ENCODE data around the gene SPATS2L. TPM values are rescaled to one million over a fixed set of nuclear protein-coding genes. Genes with fewer than 3 reads are reported as not detected.

The SPATS2L gene
- total and polyA plus RNA-seq, 2 experiments from 2014 or later = 159 to 202 TPM

DNA sequence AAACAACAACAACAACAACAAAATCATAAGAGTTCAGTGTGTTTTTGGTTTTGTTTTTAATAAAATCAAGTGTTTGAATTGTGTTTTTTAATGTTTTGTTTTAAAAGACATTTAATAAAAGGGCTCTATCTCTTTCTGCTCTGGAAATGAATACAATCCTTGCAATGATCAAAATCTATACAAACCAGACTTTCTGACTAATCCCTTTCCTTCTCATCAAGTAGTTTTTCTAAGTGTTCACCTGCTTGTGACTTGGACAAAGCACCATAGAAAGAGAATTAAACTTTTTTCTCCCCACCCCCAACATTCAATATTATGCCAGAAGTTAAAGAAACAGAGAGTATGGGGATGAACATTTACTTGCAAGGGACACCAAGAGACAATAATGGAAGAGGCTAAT is 142.0 kb downstream of the SPATS2L start:
- H3K79me2 ChIP-seq = peaks cover 4% of the 10 kb centered on the region
- H3K27me3 ChIP-seq = no peaks in the 10 kb centered on the region
- no peaks in the 10 kb centered on the region for H3K9me2 ChIP-seq (replicated peaks; ENCODE audit: insufficient read depth)
- no peak for DNase-seq (ENCODE audit: low spot score)
- TF ChIP-seq EZH2 (IDR thresholded peaks at IDR 0.05; ENCODE audit: borderline replicate concordance) (no peak), CTCF (IDR thresholded peaks at IDR 0.05; ENCODE audit: poor library complexity) (no peak), EZH2phosphoT487 (IDR thresholded peaks at IDR 0.05; ENCODE audit: low read depth, severe bottlenecking, unreplicated experiment) (no peak)
- no peaks in the 10 kb centered on the region for H3K4me1 ChIP-seq (ENCODE audit: insufficient read depth)
- no peak overlapping the region for H3K4me2 ChIP-seq
- no peak overlapping the region for H3K4me3 ChIP-seq
- H2AFZ ChIP-seq = no peak overlapping the region
- H3K36me3 ChIP-seq (replicated peaks; ENCODE audit: insufficient read depth, low read depth) = no peaks in the 10 kb centered on the region
- no peaks in the 10 kb centered on the region for H4K20me1 ChIP-seq (ENCODE audit: insufficient read depth, poor library complexity, severe bottlenecking)
- H3K27ac ChIP-seq = no peak overlapping the region
- H3K9me3 ChIP-seq (ENCODE audit: low read depth) = no peaks in the 10 kb centered on the region

DNA sequence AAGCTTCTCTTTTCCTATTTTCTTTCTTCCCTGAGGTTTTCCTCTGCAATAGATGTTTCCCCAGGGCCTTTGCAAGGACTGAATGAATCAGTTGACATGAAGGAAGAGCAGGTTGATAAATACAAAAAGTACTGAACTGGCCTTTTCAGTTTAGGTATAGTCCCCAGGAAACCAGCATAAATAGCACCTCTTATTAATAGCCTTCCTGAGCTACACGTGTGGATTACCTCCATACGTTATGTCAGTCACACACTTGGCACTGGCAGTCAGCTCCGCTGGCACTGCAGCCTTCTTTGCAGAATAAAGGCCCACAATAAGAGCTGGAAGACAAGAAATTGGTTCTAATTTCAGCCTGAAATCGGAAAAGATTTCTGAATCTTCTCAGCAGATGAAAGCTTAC is 142.7 kb downstream of the SPATS2L start:
- H4K20me1 ChIP-seq (ENCODE audit: insufficient read depth, poor library complexity, severe bottlenecking) = no peaks in the 10 kb centered on the region
- H2AFZ ChIP-seq = no peak overlapping the region
- no peaks in the 10 kb centered on the region for H3K36me3 ChIP-seq (replicated peaks; ENCODE audit: insufficient read depth, low read depth)
- no peak overlapping the region for H3K4me2 ChIP-seq
- H3K27me3 ChIP-seq = no peaks in the 10 kb centered on the region
- no peaks in the 10 kb centered on the region for H3K9me3 ChIP-seq (ENCODE audit: low read depth)
- H3K27ac ChIP-seq = no peak overlapping the region
- H3K4me3 ChIP-seq = no peak overlapping the region
- no peaks in the 10 kb centered on the region for H3K4me1 ChIP-seq (ENCODE audit: insufficient read depth)
- no peaks in the 10 kb centered on the region for H3K79me2 ChIP-seq
- H3K9me2 ChIP-seq (replicated peaks; ENCODE audit: insufficient read depth) = no peaks in the 10 kb centered on the region
- DNase-seq (ENCODE audit: low spot score) = no peak
- WGBS (ENCODE audit: low lambda C conversion rate, missing lambda C conversion rate) = 93% methylated on average over 4 of the region's 4 CpGs
- TF ChIP-seq EZH2 (IDR thresholded peaks at IDR 0.05; ENCODE audit: borderline replicate concordance) = no peak
- TF ChIP-seq CTCF (IDR thresholded peaks at IDR 0.05; ENCODE audit: poor library complexity) = no peak
- no peak for TF ChIP-seq EZH2phosphoT487 (IDR thresholded peaks at IDR 0.05; ENCODE audit: low read depth, severe bottlenecking, unreplicated experiment)

- Histone ChIP-seq H3K79me2 (no peaks in the 10 kb centered on the region), H3K9me3 (ENCODE audit: low read depth) (no peaks in the 10 kb centered on the region), H3K9me2 (replicated peaks; ENCODE audit: insufficient read depth) (no peaks in the 10 kb centered on the region), H2AFZ (no peak overlapping the region), H3K4me1 (ENCODE audit: insufficient read depth) (no peaks in the 10 kb centered on the region), H3K27me3 (no peaks in the 10 kb centered on the region), H4K20me1 (ENCODE audit: insufficient read depth, poor library complexity, severe bottlenecking) (no peaks in the 10 kb centered on the region), H3K4me2 (no peak overlapping the region), H3K36me3 (replicated peaks; ENCODE audit: insufficient read depth, low read depth) (no peaks in the 10 kb centered on the region), H3K4me3 (no peak overlapping the region), H3K27ac (no peak overlapping the region)
- no peak for DNase-seq (ENCODE audit: low spot score)
- no peak for TF ChIP-seq CTCF (IDR thresholded peaks at IDR 0.05; ENCODE audit: poor library complexity)
- no peak for TF ChIP-seq EZH2 (IDR thresholded peaks at IDR 0.05; ENCODE audit: borderline replicate concordance)
- TF ChIP-seq EZH2phosphoT487 (IDR thresholded peaks at IDR 0.05; ENCODE audit: low read depth, severe bottlenecking, unreplicated experiment) = no peak
- 100% methylated on average over 2 of the region's 2 CpGs for WGBS (ENCODE audit: low lambda C conversion rate, missing lambda C conversion rate)
These were observed 143.8 kb downstream of the SPATS2L start for GRCh38 chr2:200450288-200450687.

DNA sequence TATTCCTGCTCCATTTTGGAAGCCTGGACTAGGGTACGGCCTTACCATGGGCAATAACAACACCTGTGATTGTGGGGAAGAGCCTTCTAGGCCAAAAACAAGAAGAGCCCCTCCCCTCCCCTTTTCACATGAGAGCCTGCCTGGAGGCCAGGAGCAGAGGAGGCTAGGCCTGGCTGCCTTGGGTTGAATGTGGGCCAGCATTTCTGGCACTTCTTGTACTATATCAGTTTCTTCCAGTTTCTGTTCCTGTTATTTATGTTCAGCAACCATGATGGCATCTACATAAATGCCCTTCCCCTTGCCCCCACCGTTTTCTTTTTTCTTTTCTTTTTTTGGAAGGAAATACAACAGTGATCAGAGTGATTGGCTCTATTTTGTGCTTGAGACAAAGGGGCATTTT is 145.0 kb downstream of the SPATS2L start:
- no peak overlapping the region for H3K4me3 ChIP-seq
- no peaks in the 10 kb centered on the region for H3K27me3 ChIP-seq
- no peaks in the 10 kb centered on the region for H4K20me1 ChIP-seq (ENCODE audit: insufficient read depth, poor library complexity, severe bottlenecking)
- no peak for TF ChIP-seq EZH2 (IDR thresholded peaks at IDR 0.05; ENCODE audit: borderline replicate concordance)
- no peak for TF ChIP-seq CTCF (IDR thresholded peaks at IDR 0.05; ENCODE audit: poor library complexity)
- TF ChIP-seq EZH2phosphoT487 (IDR thresholded peaks at IDR 0.05; ENCODE audit: low read depth, severe bottlenecking, unreplicated experiment) = no peak
- H3K9me2 ChIP-seq (replicated peaks; ENCODE audit: insufficient read depth) = no peaks in the 10 kb centered on the region
- no peak for DNase-seq (ENCODE audit: low spot score)
- no peaks in the 10 kb centered on the region for H3K36me3 ChIP-seq (replicated peaks; ENCODE audit: insufficient read depth, low read depth)
- H3K4me2 ChIP-seq = no peak overlapping the region
- no peaks in the 10 kb centered on the region for H3K4me1 ChIP-seq (ENCODE audit: insufficient read depth)
- WGBS (ENCODE audit: low lambda C conversion rate, missing lambda C conversion rate) = 92% methylated on average over 2 of the region's 2 CpGs
- no peaks in the 10 kb centered on the region for H3K79me2 ChIP-seq
- no peak overlapping the region for H3K27ac ChIP-seq
- no peaks in the 10 kb centered on the region for H3K9me3 ChIP-seq (ENCODE audit: low read depth)
- H2AFZ ChIP-seq = no peak overlapping the region
